ENCODE measurements around the gene RPS15.

GRCh38 chr19:1447944-1448343 lies 9.7 kb downstream of the RPS15 start:
- TF ChIP-seq, protein P1, sequence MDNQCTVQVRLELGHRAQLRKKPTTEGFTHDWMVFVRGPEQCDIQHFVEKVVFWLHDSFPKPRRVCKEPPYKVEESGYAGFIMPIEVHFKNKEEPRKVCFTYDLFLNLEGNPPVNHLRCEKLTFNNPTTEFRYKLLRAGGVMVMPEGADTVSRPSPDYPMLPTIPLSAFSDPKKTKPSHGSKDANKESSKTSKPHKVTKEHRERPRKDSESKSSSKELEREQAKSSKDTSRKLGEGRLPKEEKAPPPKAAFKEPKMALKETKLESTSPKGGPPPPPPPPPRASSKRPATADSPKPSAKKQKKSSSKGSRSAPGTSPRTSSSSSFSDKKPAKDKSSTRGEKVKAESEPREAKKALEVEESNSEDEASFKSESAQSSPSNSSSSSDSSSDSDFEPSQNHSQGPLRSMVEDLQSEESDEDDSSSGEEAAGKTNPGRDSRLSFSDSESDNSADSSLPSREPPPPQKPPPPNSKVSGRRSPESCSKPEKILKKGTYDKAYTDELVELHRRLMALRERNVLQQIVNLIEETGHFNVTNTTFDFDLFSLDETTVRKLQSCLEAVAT (IDR thresholded peaks at IDR 0.05) = no peak
- no peak for TF ChIP-seq POLR2A (conservative IDR thresholded peaks at IDR 0.05)
- no peak for TF ChIP-seq MYBL2 (IDR thresholded peaks at IDR 0.05; ENCODE audit: low read depth)
- no peak for TF ChIP-seq MYBL2 (CRISPR knock-in tag; IDR thresholded peaks at IDR 0.05; ENCODE audit: borderline replicate concordance)
- TF ChIP-seq, protein P2, sequence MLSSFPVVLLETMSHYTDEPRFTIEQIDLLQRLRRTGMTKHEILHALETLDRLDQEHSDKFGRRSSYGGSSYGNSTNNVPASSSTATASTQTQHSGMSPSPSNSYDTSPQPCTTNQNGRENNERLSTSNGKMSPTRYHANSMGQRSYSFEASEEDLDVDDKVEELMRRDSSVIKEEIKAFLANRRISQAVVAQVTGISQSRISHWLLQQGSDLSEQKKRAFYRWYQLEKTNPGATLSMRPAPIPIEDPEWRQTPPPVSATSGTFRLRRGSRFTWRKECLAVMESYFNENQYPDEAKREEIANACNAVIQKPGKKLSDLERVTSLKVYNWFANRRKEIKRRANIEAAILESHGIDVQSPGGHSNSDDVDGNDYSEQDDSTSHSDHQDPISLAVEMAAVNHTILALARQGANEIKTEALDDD (IDR thresholded peaks at IDR 0.05) = no peak
- TF ChIP-seq, protein P3, sequence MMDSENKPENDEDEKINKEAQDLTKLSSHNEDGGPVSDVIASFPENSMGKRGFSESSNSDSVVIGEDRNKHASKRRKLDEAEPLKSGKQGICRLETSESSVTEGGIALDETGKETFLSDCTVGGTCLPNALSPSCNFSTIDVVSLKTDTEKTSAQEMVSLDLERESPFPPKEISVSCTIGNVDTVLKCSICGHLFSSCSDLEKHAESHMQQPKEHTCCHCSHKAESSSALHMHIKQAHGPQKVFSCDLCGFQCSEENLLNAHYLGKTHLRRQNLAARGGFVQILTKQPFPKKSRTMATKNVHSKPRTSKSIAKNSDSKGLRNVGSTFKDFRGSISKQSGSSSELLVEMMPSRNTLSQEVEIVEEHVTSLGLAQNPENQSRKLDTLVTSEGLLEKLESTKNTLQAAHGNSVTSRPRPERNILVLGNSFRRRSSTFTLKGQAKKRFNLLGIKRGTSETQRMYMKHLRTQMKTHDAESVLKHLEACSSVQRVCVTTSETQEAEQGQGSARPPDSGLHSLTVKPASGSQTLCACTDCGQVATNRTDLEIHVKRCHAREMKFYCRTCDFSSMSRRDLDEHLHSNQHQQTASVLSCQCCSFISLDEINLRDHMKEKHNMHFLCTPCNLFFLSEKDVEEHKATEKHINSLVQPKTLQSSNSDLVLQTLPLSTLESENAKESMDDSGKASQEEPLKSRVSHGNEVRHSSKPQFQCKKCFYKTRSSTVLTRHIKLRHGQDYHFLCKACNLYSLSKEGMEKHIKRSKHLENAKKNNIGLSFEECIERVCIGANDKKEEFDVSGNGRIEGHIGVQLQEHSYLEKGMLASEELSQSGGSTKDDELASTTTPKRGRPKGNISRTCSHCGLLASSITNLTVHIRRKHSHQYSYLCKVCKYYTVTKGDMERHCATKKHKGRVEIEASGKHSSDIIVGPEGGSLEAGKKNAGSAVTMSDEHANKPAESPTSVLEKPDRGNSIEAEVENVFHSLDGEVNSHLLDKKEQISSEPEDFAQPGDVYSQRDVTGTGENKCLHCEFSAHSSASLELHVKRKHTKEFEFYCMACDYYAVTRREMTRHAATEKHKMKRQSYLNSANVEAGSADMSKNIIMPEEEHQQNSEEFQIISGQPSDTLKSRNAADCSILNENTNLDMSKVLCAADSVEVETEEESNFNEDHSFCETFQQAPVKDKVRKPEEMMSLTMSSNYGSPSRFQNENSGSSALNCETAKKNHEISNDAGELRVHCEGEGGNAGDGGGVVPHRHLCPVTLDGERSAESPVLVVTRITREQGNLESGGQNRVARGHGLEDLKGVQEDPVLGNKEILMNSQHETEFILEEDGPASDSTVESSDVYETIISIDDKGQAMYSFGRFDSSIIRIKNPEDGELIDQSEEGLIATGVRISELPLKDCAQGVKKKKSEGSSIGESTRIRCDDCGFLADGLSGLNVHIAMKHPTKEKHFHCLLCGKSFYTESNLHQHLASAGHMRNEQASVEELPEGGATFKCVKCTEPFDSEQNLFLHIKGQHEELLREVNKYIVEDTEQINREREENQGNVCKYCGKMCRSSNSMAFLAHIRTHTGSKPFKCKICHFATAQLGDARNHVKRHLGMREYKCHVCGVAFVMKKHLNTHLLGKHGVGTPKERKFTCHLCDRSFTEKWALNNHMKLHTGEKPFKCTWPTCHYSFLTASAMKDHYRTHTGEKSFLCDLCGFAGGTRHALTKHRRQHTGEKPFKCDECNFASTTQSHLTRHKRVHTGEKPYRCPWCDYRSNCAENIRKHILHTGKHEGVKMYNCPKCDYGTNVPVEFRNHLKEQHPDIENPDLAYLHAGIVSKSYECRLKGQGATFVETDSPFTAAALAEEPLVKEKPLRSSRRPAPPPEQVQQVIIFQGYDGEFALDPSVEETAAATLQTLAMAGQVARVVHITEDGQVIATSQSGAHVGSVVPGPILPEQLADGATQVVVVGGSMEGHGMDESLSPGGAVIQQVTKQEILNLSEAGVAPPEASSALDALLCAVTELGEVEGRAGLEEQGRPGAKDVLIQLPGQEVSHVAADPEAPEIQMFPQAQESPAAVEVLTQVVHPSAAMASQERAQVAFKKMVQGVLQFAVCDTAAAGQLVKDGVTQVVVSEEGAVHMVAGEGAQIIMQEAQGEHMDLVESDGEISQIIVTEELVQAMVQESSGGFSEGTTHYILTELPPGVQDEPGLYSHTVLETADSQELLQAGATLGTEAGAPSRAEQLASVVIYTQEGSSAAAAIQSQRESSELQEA (IDR thresholded peaks at IDR 0.05; ENCODE audit: low read depth) = no peak
- no peak for TF ChIP-seq CHD2 (IDR thresholded peaks at IDR 0.05; ENCODE audit: low read depth, low read length)
- no peak for TF ChIP-seq SNRNP70 (optimal IDR thresholded peaks at IDR 0.05; ENCODE audit: low read depth, low read length)
- TF ChIP-seq E2F1 (CRISPR knock-in tag; IDR thresholded peaks at IDR 0.05) = no peak
- no peak for TF ChIP-seq CTCF (IDR thresholded peaks at IDR 0.05 in 2 of 3, conservative IDR thresholded peaks at IDR 0.05 in 1 of 3; ENCODE audit: insufficient read depth in 2 of 3, low read depth in 1 of 3, low read length in 3 of 3)
- no peak for TF ChIP-seq STAG1 (CRISPR knock-in tag; IDR thresholded peaks at IDR 0.05; ENCODE audit: borderline replicate concordance)

All from K562 (cell line).